Measurements from ENCODE around the gene FOSL2.

- no peak for TF ChIP-seq EZH2phosphoT487 (IDR thresholded peaks at IDR 0.05; ENCODE audit: borderline replicate concordance)
- TF ChIP-seq CTCF (conservative IDR thresholded peaks at IDR 0.05; ENCODE audit: low read length), result no peak
These were observed 52.3 kb downstream of the FOSL2 start for GRCh38 chr2:28444956-28445355.

Data from Loucy (cell line).